SK-N-SH (cell line): Measurements from ENCODE around the gene UVRAG. TPM values are rescaled to one million over a fixed set of nuclear protein-coding genes. Genes with fewer than 3 reads are reported as not detected.

ENCODE experiments used
- CTCF ChIA-PET: fragments of 300-600, 350-600 bp; formaldehyde crosslinking; extraction: SDS; loops from one replicate; lab custom pipeline; 2021; lab: Yijun Ruan, JAX
- POLR2A ChIA-PET: fragments of 350-600 bp; sonication (Branson Sonifier 250); formaldehyde crosslinking; extraction: SDS; loops from one replicate; lab custom pipeline; 2020; ENCODE audit warnings: antibody characterized with exemption, inconsistent platforms; lab: Yijun Ruan, JAX
- DNase-seq: peaks from one replicate; pipeline ENCODE4 v3.0.0; 2012
- H2AFZ ChIP-seq: fragments of 200-600 bp; sonication (generic); 2 replicates; pipeline ENCODE4 v1.8.1; 2016; ENCODE audit warnings: antibody characterized with exemption, mild to moderate bottlenecking, low read depth
- H3F3A ChIP-seq: fragments of 200-600 bp; sonication (generic); replicated peaks from 2 replicates; pipeline ENCODE3; 2016; ENCODE audit warnings: antibody characterized with exemption, mild to moderate bottlenecking; ENCODE audit not compliant: insufficient read depth
- H3K27ac ChIP-seq, 2 experiments: fragments of 200-500 bp in 1 of 2; fragments of 200-600 bp in 1 of 2; sonication (Bioruptor generic) in 1 of 2; sonication (generic), shearing (Covaris generic) in 1 of 2; 2 replicates each; pipeline versions ENCODE4 v1.5.1 to v1.6.1; 2014 to 2016; ENCODE audit warnings: low read depth in 2 of 2, inconsistent platforms in 1 of 2, low read length in 1 of 2, mild to moderate bottlenecking in 1 of 2, mixed read lengths in 1 of 2
- H3K27me3 ChIP-seq: fragments of 200-600 bp; sonication (generic), shearing (Covaris generic); 2 replicates; pipeline ENCODE4 v1.6.1; 2016; ENCODE audit warnings: mixed run types; ENCODE audit not compliant: insufficient read depth
- H3K36me3 ChIP-seq, 2 experiments: fragments of 200-500 bp in 1 of 2; fragments of 200-600 bp in 1 of 2; sonication (Bioruptor generic) in 1 of 2; sonication (generic) in 1 of 2; replicated peaks in 1 of 2; 2 replicates each; pipeline versions ENCODE3 to v1.5.1; 2014 to 2016; ENCODE audit warnings: low read length in 1 of 2, mild to moderate bottlenecking in 1 of 2; ENCODE audit not compliant: insufficient read depth in 2 of 2, control insufficient read depth in 1 of 2
- H3K4me1 ChIP-seq, 2 experiments: fragments of 200-500 bp in 1 of 2; fragments of 200-600 bp in 1 of 2; sonication (Bioruptor generic) in 1 of 2; sonication (generic), shearing (Covaris generic) in 1 of 2; 2 replicates each; pipeline versions ENCODE4 v1.5.1 to v1.6.1; 2014 to 2016; ENCODE audit warnings: low read depth in 1 of 2, low read length in 1 of 2, mixed run types in 1 of 2; ENCODE audit not compliant: insufficient read depth in 2 of 2, control insufficient read depth in 1 of 2
- H3K4me2 ChIP-seq: fragments of 200-600 bp; sonication (generic), shearing (Covaris generic); 2 replicates; pipeline ENCODE4 v1.6.1; 2017; ENCODE audit warnings: mixed run types
- H3K4me3 ChIP-seq, 2 experiments: fragments of 200-500 bp in 1 of 2; fragments of 200-600 bp in 1 of 2; sonication (Bioruptor generic) in 1 of 2; sonication (generic), shearing (Covaris generic) in 1 of 2; 2 replicates each; pipeline versions ENCODE4 v1.5.1 to v1.8.1; 2014 to 2016; ENCODE audit warnings: low read depth in 2 of 2, inconsistent platforms in 1 of 2, low read length in 1 of 2, mild to moderate bottlenecking in 1 of 2, mixed read lengths in 1 of 2, moderate library complexity in 1 of 2
- H3K79me2 ChIP-seq: fragments of 200-600 bp; sonication (generic); 2 replicates; pipeline ENCODE4 v1.8.1; 2017; ENCODE audit warnings: mild to moderate bottlenecking; ENCODE audit not compliant: insufficient read depth
- H3K9ac ChIP-seq: fragments of 200-600 bp; sonication (generic); 2 replicates; pipeline ENCODE4 v1.6.1; 2017; ENCODE audit warnings: mixed run types
- H3K9me2 ChIP-seq: fragments of 200-600 bp; sonication (generic); 2 replicates; pipeline ENCODE4 v1.6.1; 2017; ENCODE audit warnings: mixed run types
- H3K9me3 ChIP-seq: fragments of 200-600 bp; sonication (generic); 2 replicates; pipeline ENCODE4 v1.6.1; 2017; ENCODE audit warnings: mixed run types, mild to moderate bottlenecking, moderate library complexity
- H4K20me1 ChIP-seq: fragments of 200-600 bp; sonication (generic); 2 replicates; pipeline ENCODE4 v1.6.1; 2017; ENCODE audit warnings: mild to moderate bottlenecking, mixed run types; ENCODE audit not compliant: insufficient read depth
- CHD2 ChIP-seq: fragments of 150-350 bp; IDR thresholded peaks from 2 replicates; pipeline ENCODE4 v1.6.1; 2018; ENCODE audit warnings: low read length; ENCODE audit not compliant: partially characterized antibody
- EP300 ChIP-seq, 2 experiments: IDR thresholded peaks; 2 replicates each; pipeline versions ENCODE4 v1.4.0 to v1.6.1; 2012; ENCODE audit warnings: borderline replicate concordance in 1 of 2, low read depth in 1 of 2, low read length in 1 of 2
- GABPA ChIP-seq: IDR thresholded peaks from 2 replicates; pipeline ENCODE4 v1.4.0; 2012; ENCODE audit warnings: low read depth, mild to moderate bottlenecking
- GATA2 ChIP-seq: sonication (generic); formaldehyde crosslinking; IDR thresholded peaks from 2 replicates; pipeline ENCODE4 v1.5.0; 2020; ENCODE audit warnings: mild to moderate bottlenecking, missing genetic modification reagents
- NRF1 ChIP-seq: IDR thresholded peaks from 2 replicates; pipeline ENCODE4 v1.6.1; 2012; ENCODE audit warnings: low read depth, mild to moderate bottlenecking, low read length
- RAD21 ChIP-seq: IDR thresholded peaks from 2 replicates; pipeline ENCODE4 v1.6.1; 2012; ENCODE audit warnings: mild to moderate bottlenecking, low read length
- RCOR1 ChIP-seq: fragments of 150-350 bp; IDR thresholded peaks from 2 replicates; pipeline ENCODE4 v1.6.1; 2017; ENCODE audit warnings: antibody characterized with exemption, low read length
- RFX5 ChIP-seq: IDR thresholded peaks from 2 replicates; pipeline ENCODE4 v1.6.1; 2012; ENCODE audit warnings: mild to moderate bottlenecking, improper control_type of control experiment, low read length
- RXRA ChIP-seq: IDR thresholded peaks from 2 replicates; pipeline ENCODE4 v1.4.0; 2012; ENCODE audit warnings: low read depth, mild to moderate bottlenecking, borderline replicate concordance
- SIN3A ChIP-seq: IDR thresholded peaks from 2 replicates; pipeline ENCODE4 v1.6.1; 2012; ENCODE audit warnings: low read depth, mild to moderate bottlenecking, low read length, moderate library complexity, borderline replicate concordance
- SMC3 ChIP-seq: IDR thresholded peaks from 2 replicates; pipeline ENCODE4 v1.6.1; 2012; ENCODE audit warnings: low read depth, low read length, improper control_type of control experiment
- YY1 ChIP-seq: IDR thresholded peaks from 2 replicates; pipeline ENCODE4 v1.4.0; 2012; ENCODE audit warnings: low read depth, mild to moderate bottlenecking
- WGBS: methylation state at CpG from one replicate; pipeline ENCODE4 v1.1.6; 2017; ENCODE audit warnings: low lambda C conversion rate; 5-methylcytosine and 5-hydroxymethylcytosine counted together
- polyA plus RNA-seq, 3 experiments: library from polyadenylated mRNA; depleted of rRNA; stranded (reverse); fragments of >200 nt; gene quantifications; 2 replicates each; pipeline ENCODE4 v1.2.3, GENCODE V29; 2012
- TF ChIP-seq, protein P1 (sequence below): IDR thresholded peaks from 2 replicates; pipeline ENCODE4 v1.4.0; 2012; ENCODE audit warnings: low read depth, borderline replicate concordance
- TF ChIP-seq, protein P2 (sequence below): fragments of 200-600 bp; sonication (generic); IDR thresholded peaks from 2 replicates; pipeline ENCODE4 v1.6.1; 2017; ENCODE audit warnings: antibody characterized with exemption, mild to moderate bottlenecking, moderate library complexity
- TF ChIP-seq, protein P3 (sequence below): IDR thresholded peaks from 2 replicates; pipeline ENCODE4 v1.4.0; 2012; ENCODE audit warnings: low read depth, borderline replicate concordance
- TF ChIP-seq, protein P4 (sequence below): IDR thresholded peaks from 2 replicates; pipeline ENCODE4; 2012
- TF ChIP-seq, protein P5 (sequence below): fragments of 150-350 bp; IDR thresholded peaks from 2 replicates; pipeline ENCODE4 v1.6.1; 2016; ENCODE audit warnings: mild to moderate bottlenecking, low read depth, low read length

The UVRAG gene
- polyA plus RNA-seq, 1 of the 3 experiments (the other 2 are of a cell fraction): 5.8 TPM

DNA sequence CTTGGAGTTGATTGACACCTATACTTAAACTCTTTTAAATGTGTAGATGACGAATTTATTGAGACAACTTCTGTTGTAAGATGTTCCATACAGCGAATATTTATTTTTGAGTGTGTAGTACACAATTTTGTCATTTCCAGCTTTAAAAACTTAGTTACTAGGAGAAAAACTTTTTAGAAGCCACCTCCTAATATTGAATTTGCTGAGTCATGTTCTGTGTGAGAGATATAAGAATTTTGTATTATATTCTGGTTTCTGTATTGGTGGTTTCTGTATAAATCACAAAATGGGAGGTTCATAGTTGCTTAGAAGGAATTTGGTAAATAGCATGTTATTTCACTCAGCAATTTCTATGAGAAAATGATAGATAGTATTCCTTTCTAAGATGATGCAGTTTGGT is 220.0 kb downstream of the UVRAG start:
- POLR2A ChIA-PET: no interaction called here
- CTCF ChIA-PET: interaction anchor here (1.4 kb wide), 1 partner anchor 29 kb away, joined by 4 read pairs; no protein-coding TSS in a partner anchor
- H3K27ac ChIP-seq: no peak overlapping the region

More for the DNA sequence above, 220.0 kb downstream of the UVRAG start:
- Histone ChIP-seq H3K9me2 (no peaks in the 10 kb centered on the region), H3K79me2 (no peaks in the 10 kb centered on the region), H3F3A (peaks cover 7% of the 10 kb centered on the region), H3K4me2 (no peak overlapping the region), H3K9ac (no peak overlapping the region), H3K27me3 (no peaks in the 10 kb centered on the region), H3K9me3 (no peaks in the 10 kb centered on the region), H4K20me1 (no peaks in the 10 kb centered on the region), H3K36me3 (no peaks in the 10 kb centered on the region), H3K4me3 (no peak overlapping the region)
- 96% methylated on average over 2 of the region's 2 CpGs for WGBS
- no peak for TF ChIP-seq RAD21
- TF ChIP-seq, protein P1, sequence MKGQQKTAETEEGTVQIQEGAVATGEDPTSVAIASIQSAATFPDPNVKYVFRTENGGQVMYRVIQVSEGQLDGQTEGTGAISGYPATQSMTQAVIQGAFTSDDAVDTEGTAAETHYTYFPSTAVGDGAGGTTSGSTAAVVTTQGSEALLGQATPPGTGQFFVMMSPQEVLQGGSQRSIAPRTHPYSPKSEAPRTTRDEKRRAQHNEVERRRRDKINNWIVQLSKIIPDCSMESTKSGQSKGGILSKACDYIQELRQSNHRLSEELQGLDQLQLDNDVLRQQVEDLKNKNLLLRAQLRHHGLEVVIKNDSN: no peak
- no peak for TF ChIP-seq CHD2
- no peak for TF ChIP-seq SMC3
- TF ChIP-seq SIN3A: no peak
- TF ChIP-seq GATA2 (CRISPR knock-in tag): no peak
- no peak for TF ChIP-seq YY1
- TF ChIP-seq, protein P2, sequence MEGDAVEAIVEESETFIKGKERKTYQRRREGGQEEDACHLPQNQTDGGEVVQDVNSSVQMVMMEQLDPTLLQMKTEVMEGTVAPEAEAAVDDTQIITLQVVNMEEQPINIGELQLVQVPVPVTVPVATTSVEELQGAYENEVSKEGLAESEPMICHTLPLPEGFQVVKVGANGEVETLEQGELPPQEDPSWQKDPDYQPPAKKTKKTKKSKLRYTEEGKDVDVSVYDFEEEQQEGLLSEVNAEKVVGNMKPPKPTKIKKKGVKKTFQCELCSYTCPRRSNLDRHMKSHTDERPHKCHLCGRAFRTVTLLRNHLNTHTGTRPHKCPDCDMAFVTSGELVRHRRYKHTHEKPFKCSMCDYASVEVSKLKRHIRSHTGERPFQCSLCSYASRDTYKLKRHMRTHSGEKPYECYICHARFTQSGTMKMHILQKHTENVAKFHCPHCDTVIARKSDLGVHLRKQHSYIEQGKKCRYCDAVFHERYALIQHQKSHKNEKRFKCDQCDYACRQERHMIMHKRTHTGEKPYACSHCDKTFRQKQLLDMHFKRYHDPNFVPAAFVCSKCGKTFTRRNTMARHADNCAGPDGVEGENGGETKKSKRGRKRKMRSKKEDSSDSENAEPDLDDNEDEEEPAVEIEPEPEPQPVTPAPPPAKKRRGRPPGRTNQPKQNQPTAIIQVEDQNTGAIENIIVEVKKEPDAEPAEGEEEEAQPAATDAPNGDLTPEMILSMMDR: no peak
- no peak for TF ChIP-seq RCOR1
- TF ChIP-seq, protein P3, sequence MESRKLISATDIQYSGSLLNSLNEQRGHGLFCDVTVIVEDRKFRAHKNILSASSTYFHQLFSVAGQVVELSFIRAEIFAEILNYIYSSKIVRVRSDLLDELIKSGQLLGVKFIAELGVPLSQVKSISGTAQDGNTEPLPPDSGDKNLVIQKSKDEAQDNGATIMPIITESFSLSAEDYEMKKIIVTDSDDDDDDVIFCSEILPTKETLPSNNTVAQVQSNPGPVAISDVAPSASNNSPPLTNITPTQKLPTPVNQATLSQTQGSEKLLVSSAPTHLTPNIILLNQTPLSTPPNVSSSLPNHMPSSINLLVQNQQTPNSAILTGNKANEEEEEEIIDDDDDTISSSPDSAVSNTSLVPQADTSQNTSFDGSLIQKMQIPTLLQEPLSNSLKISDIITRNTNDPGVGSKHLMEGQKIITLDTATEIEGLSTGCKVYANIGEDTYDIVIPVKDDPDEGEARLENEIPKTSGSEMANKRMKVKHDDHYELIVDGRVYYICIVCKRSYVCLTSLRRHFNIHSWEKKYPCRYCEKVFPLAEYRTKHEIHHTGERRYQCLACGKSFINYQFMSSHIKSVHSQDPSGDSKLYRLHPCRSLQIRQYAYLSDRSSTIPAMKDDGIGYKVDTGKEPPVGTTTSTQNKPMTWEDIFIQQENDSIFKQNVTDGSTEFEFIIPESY: no peak
- no peak for TF ChIP-seq RFX5
- TF ChIP-seq NRF1: no peak
- TF ChIP-seq, protein P4, sequence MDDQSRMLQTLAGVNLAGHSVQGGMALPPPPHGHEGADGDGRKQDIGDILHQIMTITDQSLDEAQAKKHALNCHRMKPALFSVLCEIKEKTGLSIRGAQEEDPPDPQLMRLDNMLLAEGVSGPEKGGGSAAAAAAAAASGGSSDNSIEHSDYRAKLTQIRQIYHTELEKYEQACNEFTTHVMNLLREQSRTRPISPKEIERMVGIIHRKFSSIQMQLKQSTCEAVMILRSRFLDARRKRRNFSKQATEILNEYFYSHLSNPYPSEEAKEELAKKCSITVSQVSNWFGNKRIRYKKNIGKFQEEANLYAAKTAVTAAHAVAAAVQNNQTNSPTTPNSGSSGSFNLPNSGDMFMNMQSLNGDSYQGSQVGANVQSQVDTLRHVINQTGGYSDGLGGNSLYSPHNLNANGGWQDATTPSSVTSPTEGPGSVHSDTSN: no peak
- TF ChIP-seq GABPA: no peak
- TF ChIP-seq RXRA: no peak
- no peak for TF ChIP-seq EP300 (IDR thresholded peaks at IDR 0.05; ENCODE audit: borderline replicate concordance in 1 of 2, low read depth in 1 of 2, low read length in 1 of 2)
- TF ChIP-seq, protein P5, sequence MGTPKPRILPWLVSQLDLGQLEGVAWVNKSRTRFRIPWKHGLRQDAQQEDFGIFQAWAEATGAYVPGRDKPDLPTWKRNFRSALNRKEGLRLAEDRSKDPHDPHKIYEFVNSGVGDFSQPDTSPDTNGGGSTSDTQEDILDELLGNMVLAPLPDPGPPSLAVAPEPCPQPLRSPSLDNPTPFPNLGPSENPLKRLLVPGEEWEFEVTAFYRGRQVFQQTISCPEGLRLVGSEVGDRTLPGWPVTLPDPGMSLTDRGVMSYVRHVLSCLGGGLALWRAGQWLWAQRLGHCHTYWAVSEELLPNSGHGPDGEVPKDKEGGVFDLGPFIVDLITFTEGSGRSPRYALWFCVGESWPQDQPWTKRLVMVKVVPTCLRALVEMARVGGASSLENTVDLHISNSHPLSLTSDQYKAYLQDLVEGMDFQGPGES: no peak
- TF ChIP-seq, all 33 proteins: peak for 0
- no peak for DNase-seq
- H3K4me1 ChIP-seq: peaks cover 0 to 4% of the 10 kb centered on the region in 2 experiments; a peak in 2 of 4 replicates
- no peak overlapping the region for H2AFZ ChIP-seq
